Coronary artery (tissue), 2 donors: ENCODE results near the gene RAB3D.
"Not testable (repeated sequence)": the region's sequence is repeated elsewhere in the genome, so short reads cannot be mapped to it uniquely, and the experiment has no call there.

Experiments
- DNase-seq: peaks from one replicate; pipeline ENCODE4 v3.0.0-alpha.2; 2017; ENCODE audit warnings: low spot score
- H3K27ac ChIP-seq, 2 donors: fragments of 200-600 bp; sonication (generic); one replicate each; pipeline ENCODE4 v1.5.1; 2016 to 2019
- H3K4me3 ChIP-seq: fragments of 200-600 bp; sonication (generic); 2 replicates; pipeline ENCODE4 v1.5.1; 2016; ENCODE audit warnings: mild to moderate bottlenecking, moderate library complexity
- TF ChIP-seq, protein P1 (sequence below): fragments of 200-600 bp; sonication (generic); IDR thresholded peaks from one replicate; pipeline ENCODE4 v1.5.1; 2019; ENCODE audit warnings: antibody characterized with exemption

Gene RAB3D

GRCh38 chr19:11379857-11380350, 40.4 kb upstream of the RAB3D start:
- no peak for DNase-seq
- Histone ChIP-seq H3K27ac (peak overlapping the region in 1 of 2 donors; percentile 95), H3K4me3 (peak overlapping the region; percentile 90)
- TF ChIP-seq, protein P1, sequence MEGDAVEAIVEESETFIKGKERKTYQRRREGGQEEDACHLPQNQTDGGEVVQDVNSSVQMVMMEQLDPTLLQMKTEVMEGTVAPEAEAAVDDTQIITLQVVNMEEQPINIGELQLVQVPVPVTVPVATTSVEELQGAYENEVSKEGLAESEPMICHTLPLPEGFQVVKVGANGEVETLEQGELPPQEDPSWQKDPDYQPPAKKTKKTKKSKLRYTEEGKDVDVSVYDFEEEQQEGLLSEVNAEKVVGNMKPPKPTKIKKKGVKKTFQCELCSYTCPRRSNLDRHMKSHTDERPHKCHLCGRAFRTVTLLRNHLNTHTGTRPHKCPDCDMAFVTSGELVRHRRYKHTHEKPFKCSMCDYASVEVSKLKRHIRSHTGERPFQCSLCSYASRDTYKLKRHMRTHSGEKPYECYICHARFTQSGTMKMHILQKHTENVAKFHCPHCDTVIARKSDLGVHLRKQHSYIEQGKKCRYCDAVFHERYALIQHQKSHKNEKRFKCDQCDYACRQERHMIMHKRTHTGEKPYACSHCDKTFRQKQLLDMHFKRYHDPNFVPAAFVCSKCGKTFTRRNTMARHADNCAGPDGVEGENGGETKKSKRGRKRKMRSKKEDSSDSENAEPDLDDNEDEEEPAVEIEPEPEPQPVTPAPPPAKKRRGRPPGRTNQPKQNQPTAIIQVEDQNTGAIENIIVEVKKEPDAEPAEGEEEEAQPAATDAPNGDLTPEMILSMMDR, result no peak

DNA sequence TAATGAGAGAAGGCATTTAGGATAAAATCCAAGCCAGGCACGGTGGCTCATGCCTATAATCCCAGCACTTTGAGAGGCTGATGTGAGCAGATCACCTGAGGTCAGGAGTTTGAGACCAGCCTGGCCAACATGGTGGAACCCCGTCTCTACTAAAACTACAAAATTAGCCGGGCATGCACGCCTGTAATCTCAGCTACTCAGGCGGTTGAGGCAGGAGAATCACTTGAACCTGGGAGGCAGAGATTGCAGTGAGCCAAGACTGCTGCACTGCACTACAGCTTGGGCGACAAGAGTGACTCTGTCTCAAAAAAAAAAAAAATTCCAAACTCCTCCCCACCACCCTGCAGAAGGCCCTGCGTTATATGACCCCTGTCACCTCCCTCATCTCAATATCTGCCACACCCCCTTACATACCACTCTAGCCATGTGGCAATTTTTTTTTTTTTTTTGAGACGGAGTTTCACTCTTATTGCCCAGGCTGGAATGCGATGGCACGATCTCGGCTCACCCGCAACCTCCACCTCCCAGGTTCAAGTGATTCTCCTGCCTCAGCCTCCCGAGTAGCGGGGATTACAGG, 39.9 kb upstream of the RAB3D start:
- DNase-seq, result not testable (repeated sequence)
- H3K27ac ChIP-seq, result peak overlapping the region in 1 of 2 donors; percentile 95

DNA sequence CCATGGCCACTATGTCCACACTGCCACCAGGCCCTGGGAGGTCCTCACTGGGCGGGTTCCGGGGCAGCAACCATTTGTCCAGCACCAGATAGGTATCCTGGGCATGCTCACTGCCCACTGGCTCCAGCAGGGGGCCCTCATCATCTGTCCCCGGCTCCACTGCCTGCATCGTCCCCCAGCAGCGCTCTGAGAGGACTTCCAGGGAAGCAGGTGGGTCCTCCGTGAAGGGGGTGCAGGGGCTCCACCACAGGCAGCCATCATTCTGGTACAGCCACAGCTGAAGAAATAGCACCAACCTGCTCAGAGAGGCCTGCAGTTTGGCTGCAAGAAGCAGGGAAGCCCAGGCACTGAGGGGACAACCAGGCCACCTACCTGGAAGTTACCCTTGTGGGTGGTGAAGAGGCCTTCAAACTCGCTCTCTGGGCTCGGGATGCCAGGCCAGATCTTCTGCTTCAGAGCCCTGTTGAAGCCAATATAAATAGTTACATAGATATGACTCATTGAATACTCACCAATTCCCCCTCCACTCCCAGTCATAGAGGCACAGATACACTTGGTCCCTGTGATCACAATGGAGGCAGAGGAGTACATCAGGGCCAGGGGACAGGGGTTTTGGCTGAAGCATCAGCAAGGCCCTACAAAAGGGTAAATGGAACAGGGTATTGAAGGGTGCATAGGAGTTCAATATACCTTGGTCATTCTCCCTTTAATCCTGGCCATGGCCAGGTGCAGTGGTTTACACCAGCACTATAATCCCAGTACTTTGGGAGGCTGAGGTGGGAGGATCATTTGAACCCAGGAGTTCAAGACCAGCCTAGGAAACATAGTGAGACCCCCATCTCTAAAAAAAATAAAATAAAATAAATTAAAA, 39.1 kb upstream of the RAB3D start:
- no peak overlapping the region for H3K4me3 ChIP-seq
- H3K27ac ChIP-seq, result peak overlapping the region in 1 of 2 donors; percentile 80
- TF ChIP-seq, protein P1, result peak; percentile 55
- peak; percentile 79 for DNase-seq

More for the DNA sequence above, 39.9 kb upstream of the RAB3D start:
- not testable (repeated sequence) for H3K4me3 ChIP-seq

DNA sequence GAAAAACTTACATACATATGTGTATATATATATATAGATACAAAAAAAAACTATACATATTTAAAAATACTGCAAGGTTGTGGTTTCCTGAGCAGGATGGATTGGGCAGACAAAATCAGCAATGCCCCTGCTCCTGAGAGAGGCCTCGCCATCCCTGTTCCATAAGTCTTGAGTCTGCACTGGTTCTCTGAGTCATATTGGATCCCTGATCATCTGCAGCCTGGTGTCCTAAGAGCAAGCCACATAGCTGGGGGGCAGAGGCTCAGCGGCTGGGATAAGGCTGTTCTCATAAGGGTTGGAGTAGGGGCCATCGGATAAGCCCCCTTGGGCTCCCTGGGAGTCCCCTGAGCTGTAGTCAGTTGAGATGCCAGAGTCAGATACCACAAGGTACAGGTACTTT, 38.3 kb upstream of the RAB3D start:
- DNase-seq, result no peak
- Histone ChIP-seq H3K4me3 (no peak overlapping the region), H3K27ac (peak overlapping the region in 1 of 2 donors; percentile 80)
- TF ChIP-seq, protein P1, result no peak

DNA sequence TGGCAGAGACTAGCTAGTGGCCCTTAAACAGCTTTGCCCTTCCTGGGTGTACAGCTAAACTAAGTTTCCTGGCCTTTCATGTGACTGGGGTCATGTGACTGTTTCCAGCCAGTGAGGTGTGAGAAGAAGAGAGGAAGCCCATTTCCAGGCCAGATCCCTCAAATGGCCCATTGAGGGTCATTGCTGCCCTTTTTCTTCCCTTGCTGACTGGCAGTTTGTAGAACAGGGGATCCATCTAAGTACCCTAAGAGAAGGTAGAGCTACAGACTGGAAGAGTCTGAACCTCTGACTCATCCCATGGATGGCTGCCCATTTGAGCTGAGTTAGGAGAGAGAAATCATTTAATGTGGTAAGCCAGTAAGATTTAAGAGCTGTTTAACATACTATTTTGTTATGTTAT, 37.8 kb upstream of the RAB3D start:
- no peak overlapping the region for H3K4me3 ChIP-seq
- no peak for DNase-seq
- peak overlapping the region in 1 of 2 donors; percentile 75 for H3K27ac ChIP-seq
- TF ChIP-seq, protein P1, result no peak

- DNase-seq, result peak; percentile 83
- Histone ChIP-seq H3K4me3 (peak overlapping the region; percentile 95), H3K27ac (peak overlapping the region; percentile 81 to 99)
- TF ChIP-seq, protein P1, result no peak
Observed at GRCh38 chr19:11375143-11375948, 35.9 kb upstream of the RAB3D start.
